Heart left ventricle (tissue), 13 donors: ENCODE data around the gene ITGB6.

Source experiments
- CTCF ChIP-seq, 12 donors: fragments of 200-600 bp; sonication (generic) in 4 of 12; IDR thresholded peaks; one replicate each; pipeline versions ENCODE4 v1.5.0 to v1.8.0; 2018 to 2022; ENCODE audit warnings: antibody characterized with exemption in 12 of 12, mild to moderate bottlenecking in 5 of 12
- POLR2A ChIP-seq, 2 donors: fragments of 450-650 bp; IDR thresholded peaks; one replicate each; pipeline ENCODE4 v1.6.1; 2017; ENCODE audit warnings: antibody characterized with exemption in 2 of 2, mild to moderate bottlenecking in 2 of 2, moderate library complexity in 2 of 2
- donor health status: ischemic (EF 13 %, LVEDD 7.1; RV severe dilation, severe dysfunction).
- donor health status: DM: no; HTN: yes; CAD: no.
- donor health status: DM: no; HTN: no; CAD: no.
- donor health status: ischemic (EF 25% LVEDD 6.9; RV normal size, moderate dysfunction).
- donor health status: ischemic (EF 25% LVEDD 5.7; RV mildly dilated, moderate dysfunction).
- donor health status: ischemic (EF 35%, LVEDD 5.7; RV mildly dilated, moderate dysfunction).
- donor health status: nonischemic (EF 11% LVEDD 7.7; RV severe dilation, severe dysfunction).
- donor health status: DM: yes; HTN: yes; CAD: no.
- donor health status: PGD.
- donor health status: ischemic (EF 29% LVEDD 5.4; RV normal size, mild dysfunction).
- donor health status: nonischemic (EF 23%, LVEDD 6.1; RV moderate dilation, normal function).

GRCh38 chr2:160062292-160063005, 137.6 kb downstream of the ITGB6 start, which contains the start of gene PLA2R1:
- no peak for TF ChIP-seq CTCF (IDR thresholded peaks at IDR 0.05)
- no peak for TF ChIP-seq POLR2A (IDR thresholded peaks at IDR 0.05)
